Uterus (tissue), 4 donors: Measurements from ENCODE around the gene ZC3H18. TPM values are rescaled to one million over a fixed set of nuclear protein-coding genes. Genes with fewer than 3 reads are reported as not detected.

ENCODE experiments used
- DNase-seq, 2 donors: peaks; one replicate each; pipeline ENCODE4 v3.0.0-alpha.2; 2019 to 2020
- H3K27ac ChIP-seq, 2 donors: fragments of 200-600 bp; sonication (generic); 1 replicate in 1 of 2; 2 replicates in 1 of 2; pipeline ENCODE4 v1.5.1; 2016 to 2018
- H3K27me3 ChIP-seq, 2 donors: fragments of 200-600 bp; sonication (generic); one replicate each; pipeline ENCODE4 v1.5.1; 2018 to 2019; ENCODE audit warnings: control low read depth in 1 of 2
- H3K36me3 ChIP-seq, 2 donors: fragments of 200-600 bp; sonication (generic); one replicate each; pipeline ENCODE4 v1.5.1; 2019; ENCODE audit warnings: control low read depth in 1 of 2
- H3K4me1 ChIP-seq, 2 donors: fragments of 200-600 bp; sonication (generic); one replicate each; pipeline ENCODE4 v1.5.1; 2018 to 2019; ENCODE audit warnings: control low read depth in 1 of 2
- H3K4me3 ChIP-seq, 2 donors: fragments of 200-600 bp; sonication (generic); 1 replicate in 1 of 2; 2 replicates in 1 of 2; pipeline ENCODE4 v1.5.1; 2018 to 2019; ENCODE audit warnings: mild to moderate bottlenecking in 1 of 2
- H3K9me3 ChIP-seq, 2 donors: fragments of 200-600 bp; sonication (generic); one replicate each; pipeline ENCODE4 v1.5.1; 2019; ENCODE audit warnings: control low read depth in 1 of 2
- POLR2A ChIP-seq, 2 donors: fragments of 450-650 bp; IDR thresholded peaks; one replicate each; pipeline ENCODE4 v1.6.1; 2016; ENCODE audit warnings: antibody characterized with exemption in 2 of 2, mild to moderate bottlenecking in 1 of 2, moderate library complexity in 1 of 2
- intact Hi-C: fragments of 100-400 bp; cut with DNase I; formaldehyde crosslinking; loops from one replicate; pipeline ENCODE4 v1.15.1; 2023; ENCODE audit warnings: low total_unique reads
- total RNA-seq, 4 donors: library from RNA; depleted of rRNA in 3 of 4; stranded (reverse); fragments of >200 nt in 3 of 4; gene quantifications; one replicate each; pipeline versions ENCODE4 v1.1.0 to v1.2.4, GENCODE V29; 2014 to 2023
- TF ChIP-seq, protein P1 (sequence below), 4 experiments: fragments of 200-600 bp in 2 of 4; fragments of 450-650 bp in 2 of 4; sonication (generic) in 2 of 4; IDR thresholded peaks; one replicate each; pipeline ENCODE4 v1.5.1; 2016 to 2019; ENCODE audit warnings: antibody characterized with exemption in 4 of 4, mild to moderate bottlenecking in 2 of 4, moderate library complexity in 1 of 4
- donor health status: DM: yes; HTN: yes; CAD: no.

Gene ZC3H18
- total RNA-seq, 4 donors from 2014 or later, result 0.88 to 58.8 (median 9.5) TPM

- no peaks in the 10 kb centered on the region for H3K27me3 ChIP-seq
- intact Hi-C loops, result no loop called here
- no peaks in the 10 kb centered on the region for H3K9me3 ChIP-seq
- no peak for DNase-seq
- no peak for TF ChIP-seq POLR2A (IDR thresholded peaks at IDR 0.05)
- TF ChIP-seq, protein P1, sequence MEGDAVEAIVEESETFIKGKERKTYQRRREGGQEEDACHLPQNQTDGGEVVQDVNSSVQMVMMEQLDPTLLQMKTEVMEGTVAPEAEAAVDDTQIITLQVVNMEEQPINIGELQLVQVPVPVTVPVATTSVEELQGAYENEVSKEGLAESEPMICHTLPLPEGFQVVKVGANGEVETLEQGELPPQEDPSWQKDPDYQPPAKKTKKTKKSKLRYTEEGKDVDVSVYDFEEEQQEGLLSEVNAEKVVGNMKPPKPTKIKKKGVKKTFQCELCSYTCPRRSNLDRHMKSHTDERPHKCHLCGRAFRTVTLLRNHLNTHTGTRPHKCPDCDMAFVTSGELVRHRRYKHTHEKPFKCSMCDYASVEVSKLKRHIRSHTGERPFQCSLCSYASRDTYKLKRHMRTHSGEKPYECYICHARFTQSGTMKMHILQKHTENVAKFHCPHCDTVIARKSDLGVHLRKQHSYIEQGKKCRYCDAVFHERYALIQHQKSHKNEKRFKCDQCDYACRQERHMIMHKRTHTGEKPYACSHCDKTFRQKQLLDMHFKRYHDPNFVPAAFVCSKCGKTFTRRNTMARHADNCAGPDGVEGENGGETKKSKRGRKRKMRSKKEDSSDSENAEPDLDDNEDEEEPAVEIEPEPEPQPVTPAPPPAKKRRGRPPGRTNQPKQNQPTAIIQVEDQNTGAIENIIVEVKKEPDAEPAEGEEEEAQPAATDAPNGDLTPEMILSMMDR (IDR thresholded peaks at IDR 0.05), result no peak
- H3K4me1 ChIP-seq, result no peaks in the 10 kb centered on the region
- no peak overlapping the region for H3K4me3 ChIP-seq
- no peak overlapping the region for H3K27ac ChIP-seq
- H3K36me3 ChIP-seq, result no peaks in the 10 kb centered on the region
Observed at GRCh38 chr16:88552166-88552565, 18.0 kb upstream of the ZC3H18 start.

DNA sequence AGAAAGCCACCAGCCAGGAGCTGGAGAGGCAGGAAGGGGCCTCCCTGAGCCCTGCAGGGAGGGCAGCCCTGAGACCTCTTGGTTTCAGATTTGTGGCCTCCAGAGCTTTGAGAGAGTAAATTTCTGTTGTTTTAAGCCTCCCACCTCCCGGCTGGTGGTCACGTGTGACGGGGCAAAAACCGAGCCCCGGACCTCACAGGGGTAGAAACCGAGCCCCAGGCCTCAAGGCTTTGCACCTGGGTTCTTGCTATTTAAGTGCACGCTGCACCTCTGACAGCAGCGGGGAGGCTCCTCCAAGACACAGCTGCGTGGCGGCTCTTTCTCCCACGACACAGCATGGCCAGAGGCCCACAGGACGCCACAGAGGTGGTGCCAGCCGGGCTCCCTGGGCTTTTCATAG, 17.4 kb upstream of the ZC3H18 start:
- no peak for DNase-seq
- H3K27ac ChIP-seq, result no peak overlapping the region
- no peaks in the 10 kb centered on the region for H3K36me3 ChIP-seq
- intact Hi-C loops, result no loop called here
- no peaks in the 10 kb centered on the region for H3K9me3 ChIP-seq
- H3K27me3 ChIP-seq, result no peaks in the 10 kb centered on the region
- no peaks in the 10 kb centered on the region for H3K4me1 ChIP-seq
- no peak overlapping the region for H3K4me3 ChIP-seq
- TF ChIP-seq, protein P1 (IDR thresholded peaks at IDR 0.05), result no peak
- no peak for TF ChIP-seq POLR2A (IDR thresholded peaks at IDR 0.05)

- no peak for DNase-seq
- Histone ChIP-seq H3K9me3 (no peaks in the 10 kb centered on the region), H3K27ac (no peak overlapping the region), H3K36me3 (no peaks in the 10 kb centered on the region), H3K4me3 (no peak overlapping the region), H3K4me1 (no peaks in the 10 kb centered on the region), H3K27me3 (no peaks in the 10 kb centered on the region)
- intact Hi-C loops, result no loop called here
- no peak for TF ChIP-seq POLR2A (IDR thresholded peaks at IDR 0.05)
- TF ChIP-seq, protein P1 (IDR thresholded peaks at IDR 0.05), result no peak
Observed at GRCh38 chr16:88553739-88554138, 16.5 kb upstream of the ZC3H18 start.

GRCh38 chr16:88554711-88555264, 15.4 kb upstream of the ZC3H18 start:
- Histone ChIP-seq H3K4me1 (no peaks in the 10 kb centered on the region), H3K27me3 (no peaks in the 10 kb centered on the region), H3K4me3 (no peak overlapping the region), H3K36me3 (no peaks in the 10 kb centered on the region), H3K9me3 (no peaks in the 10 kb centered on the region), H3K27ac (no peak overlapping the region)
- TF ChIP-seq, protein P1 (IDR thresholded peaks at IDR 0.05), result no peak
- no peak for TF ChIP-seq POLR2A (IDR thresholded peaks at IDR 0.05)
- no peak for DNase-seq
- intact Hi-C loops, result no loop called here

GRCh38 chr16:88556294-88556988, 13.8 kb upstream of the ZC3H18 start:
- Histone ChIP-seq H3K4me1 (no peaks in the 10 kb centered on the region), H3K36me3 (no peaks in the 10 kb centered on the region), H3K27me3 (no peaks in the 10 kb centered on the region), H3K27ac (no peak overlapping the region), H3K9me3 (no peaks in the 10 kb centered on the region), H3K4me3 (no peak overlapping the region)
- no peak for TF ChIP-seq POLR2A (IDR thresholded peaks at IDR 0.05)
- TF ChIP-seq, protein P1 (IDR thresholded peaks at IDR 0.05), result no peak
- intact Hi-C loops, result no loop called here
- no peak for DNase-seq
